ENCODE measurements around the gene PTPRR. TPM values are rescaled to one million over a fixed set of nuclear protein-coding genes. Genes with fewer than 3 reads are reported as not detected.

PTPRR gene
- polyA plus RNA-seq, 1 donor = 3.0 TPM

DNA sequence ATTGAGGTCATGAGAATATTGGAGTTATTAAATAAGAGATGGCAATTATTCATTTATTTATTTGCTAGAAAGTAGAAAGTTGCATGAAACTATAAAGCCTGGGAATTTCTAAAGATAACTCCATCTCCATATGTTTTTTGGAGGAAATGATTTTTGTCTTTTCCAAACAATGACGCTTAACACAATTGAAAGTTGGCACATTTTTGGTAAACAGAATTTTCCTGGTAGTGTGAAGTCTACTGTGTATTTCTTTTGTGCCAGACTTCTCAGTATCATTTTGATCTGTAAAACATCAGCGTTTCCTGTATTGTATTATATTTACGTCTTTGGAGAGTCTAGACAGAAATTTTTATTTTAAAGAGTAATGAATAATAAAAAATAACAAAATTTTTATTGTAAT, 249.6 kb downstream of the PTPRR start:
- DNase-seq = no peak
- Histone ChIP-seq H3K4me1 (ENCODE audit: control insufficient read depth, insufficient read depth, low read length) (no peaks in the 10 kb centered on the region), H3K9me3 (ENCODE audit: control insufficient read depth, low read depth, low read length) (no peaks in the 10 kb centered on the region), H3K36me3 (ENCODE audit: control insufficient read depth, insufficient read depth, low read length) (no peaks in the 10 kb centered on the region), H3K4me3 (ENCODE audit: low read length) (no peak overlapping the region), H3K27ac (ENCODE audit: low read length) (no peak overlapping the region), H3K27me3 (ENCODE audit: control insufficient read depth, insufficient read depth, low read length) (no peaks in the 10 kb centered on the region)
- WGBS (ENCODE audit: insufficient coverage, low lambda C conversion rate) = 80% methylated on average over 1 of the region's 3 CpGs

- no peak for DNase-seq
- WGBS (ENCODE audit: insufficient coverage, low lambda C conversion rate) = no CpG with 5 or more reads among the region's 2 CpGs
- H3K27ac ChIP-seq (ENCODE audit: low read length) = no peak overlapping the region
- no peaks in the 10 kb centered on the region for H3K4me1 ChIP-seq (ENCODE audit: control insufficient read depth, insufficient read depth, low read length)
- no peaks in the 10 kb centered on the region for H3K9me3 ChIP-seq (ENCODE audit: control insufficient read depth, low read depth, low read length)
- no peaks in the 10 kb centered on the region for H3K27me3 ChIP-seq (ENCODE audit: control insufficient read depth, insufficient read depth, low read length)
- H3K4me3 ChIP-seq (ENCODE audit: low read length) = no peak overlapping the region
- no peaks in the 10 kb centered on the region for H3K36me3 ChIP-seq (ENCODE audit: control insufficient read depth, insufficient read depth, low read length)
These were observed 253.3 kb downstream of the PTPRR start for GRCh38 chr12:70667253-70667652.

GRCh38 chr12:70666364-70666763, 254.2 kb downstream of the PTPRR start:
- Histone ChIP-seq H3K4me1 (ENCODE audit: control insufficient read depth, insufficient read depth, low read length) (no peaks in the 10 kb centered on the region), H3K9me3 (ENCODE audit: control insufficient read depth, low read depth, low read length) (no peaks in the 10 kb centered on the region), H3K27me3 (ENCODE audit: control insufficient read depth, insufficient read depth, low read length) (no peaks in the 10 kb centered on the region), H3K27ac (ENCODE audit: low read length) (no peak overlapping the region), H3K4me3 (ENCODE audit: low read length) (no peak overlapping the region), H3K36me3 (ENCODE audit: control insufficient read depth, insufficient read depth, low read length) (no peaks in the 10 kb centered on the region)
- no peak for DNase-seq
- 100% methylated on average over 1 of the region's 1 CpG for WGBS (ENCODE audit: insufficient coverage, low lambda C conversion rate)

GRCh38 chr12:70664465-70664881, 256.1 kb downstream of the PTPRR start:
- no peak for DNase-seq
- H3K36me3 ChIP-seq (ENCODE audit: control insufficient read depth, insufficient read depth, low read length) = no peaks in the 10 kb centered on the region
- H3K27ac ChIP-seq (ENCODE audit: low read length) = no peak overlapping the region
- H3K27me3 ChIP-seq (ENCODE audit: control insufficient read depth, insufficient read depth, low read length) = no peaks in the 10 kb centered on the region
- WGBS (ENCODE audit: insufficient coverage, low lambda C conversion rate) = 50% methylated on average over 6 of the region's 7 CpGs
- H3K4me1 ChIP-seq (ENCODE audit: control insufficient read depth, insufficient read depth, low read length) = no peaks in the 10 kb centered on the region
- no peaks in the 10 kb centered on the region for H3K9me3 ChIP-seq (ENCODE audit: control insufficient read depth, low read depth, low read length)
- no peak overlapping the region for H3K4me3 ChIP-seq (ENCODE audit: low read length)

- no peak for DNase-seq
- Histone ChIP-seq H3K27me3 (ENCODE audit: control insufficient read depth, insufficient read depth, low read length) (no peaks in the 10 kb centered on the region), H3K27ac (ENCODE audit: low read length) (no peak overlapping the region), H3K4me3 (ENCODE audit: low read length) (no peak overlapping the region), H3K36me3 (ENCODE audit: control insufficient read depth, insufficient read depth, low read length) (no peaks in the 10 kb centered on the region), H3K4me1 (ENCODE audit: control insufficient read depth, insufficient read depth, low read length) (no peaks in the 10 kb centered on the region), H3K9me3 (ENCODE audit: control insufficient read depth, low read depth, low read length) (no peaks in the 10 kb centered on the region)
- no CpG with 5 or more reads among the region's 1 CpG for WGBS (ENCODE audit: insufficient coverage, low lambda C conversion rate)
These were observed 256.7 kb downstream of the PTPRR start for GRCh38 chr12:70663838-70664237.

- Histone ChIP-seq H3K27ac (ENCODE audit: low read length) (no peak overlapping the region), H3K9me3 (ENCODE audit: control insufficient read depth, low read depth, low read length) (no peaks in the 10 kb centered on the region), H3K27me3 (ENCODE audit: control insufficient read depth, insufficient read depth, low read length) (no peaks in the 10 kb centered on the region), H3K36me3 (ENCODE audit: control insufficient read depth, insufficient read depth, low read length) (no peaks in the 10 kb centered on the region), H3K4me3 (ENCODE audit: low read length) (no peak overlapping the region), H3K4me1 (ENCODE audit: control insufficient read depth, insufficient read depth, low read length) (no peaks in the 10 kb centered on the region)
- DNase-seq = no peak
- 71% methylated on average over 1 of the region's 8 CpGs for whole genome bisulfite sequencing (ENCODE audit: insufficient coverage, low lambda C conversion rate)
These were observed 258.9 kb downstream of the PTPRR start for GRCh38 chr12:70661466-70662161.

DNA sequence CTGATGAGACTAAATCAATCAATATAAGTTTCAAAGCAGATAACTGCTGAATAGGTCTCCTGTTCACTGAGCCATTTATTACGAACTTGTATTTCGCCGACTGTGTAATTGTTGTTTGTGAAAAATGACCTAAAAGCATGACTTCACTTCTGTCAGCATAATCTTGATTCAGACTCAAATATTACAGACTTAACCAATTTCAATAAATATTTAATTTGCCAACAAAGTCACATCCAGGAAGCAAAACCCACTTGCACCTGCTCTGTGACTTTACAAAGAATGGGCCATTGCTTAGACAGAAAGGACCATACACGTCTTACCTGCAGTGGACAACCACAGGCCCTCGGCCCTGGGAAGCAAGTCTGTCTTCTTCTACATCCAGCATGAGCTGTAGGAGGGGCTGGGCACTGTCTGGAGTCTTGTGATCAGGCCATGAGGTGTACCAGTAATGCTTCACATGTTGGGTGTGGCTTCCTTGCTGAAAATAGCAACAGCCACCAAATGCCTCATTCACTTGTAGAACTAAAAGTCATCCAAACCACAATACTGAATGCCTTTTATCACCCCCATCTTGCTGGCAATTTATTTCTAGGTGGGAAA, 259.8 kb downstream of the PTPRR start:
- H3K9me3 ChIP-seq (ENCODE audit: control insufficient read depth, low read depth, low read length) = no peaks in the 10 kb centered on the region
- H3K4me1 ChIP-seq (ENCODE audit: control insufficient read depth, insufficient read depth, low read length) = no peaks in the 10 kb centered on the region
- no peak overlapping the region for H3K27ac ChIP-seq (ENCODE audit: low read length)
- DNase-seq = peak; percentile 14 to 19
- H3K4me3 ChIP-seq (ENCODE audit: low read length) = no peak overlapping the region
- no CpG with 5 or more reads among the region's 5 CpGs for WGBS (ENCODE audit: insufficient coverage, low lambda C conversion rate)
- H3K36me3 ChIP-seq (ENCODE audit: control insufficient read depth, insufficient read depth, low read length) = no peaks in the 10 kb centered on the region
- H3K27me3 ChIP-seq (ENCODE audit: control insufficient read depth, insufficient read depth, low read length) = no peaks in the 10 kb centered on the region

DNA sequence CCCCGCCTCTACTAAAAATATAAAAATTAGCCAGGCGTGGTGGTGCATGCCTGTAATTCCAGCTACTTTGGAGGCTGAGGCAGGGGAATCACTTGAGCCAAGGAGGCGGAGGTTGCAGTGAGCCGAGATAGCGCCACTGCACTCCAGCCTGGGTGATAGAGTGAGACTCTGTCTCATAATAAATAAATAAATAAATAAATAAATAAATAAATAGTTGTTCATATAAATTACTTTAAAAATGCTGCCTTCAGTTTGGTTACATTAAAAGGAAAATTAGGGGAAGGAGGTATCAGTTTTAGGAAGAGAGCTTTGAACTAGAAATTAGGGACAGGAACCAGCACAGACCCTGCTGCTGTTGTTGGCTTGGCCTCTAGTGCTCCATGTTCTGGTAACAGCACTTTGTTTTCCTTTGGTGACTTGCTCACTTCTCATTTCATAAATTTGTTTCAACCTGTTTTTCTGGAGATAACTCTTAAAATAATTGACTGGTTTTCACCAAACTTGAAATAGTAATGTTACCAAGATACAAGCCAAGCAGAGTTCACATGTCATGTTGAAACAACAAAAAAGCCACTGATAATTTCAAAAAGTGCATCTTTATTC, 260.4 kb downstream of the PTPRR start:
- Histone ChIP-seq H3K4me3 (ENCODE audit: low read length) (no peak overlapping the region), H3K36me3 (ENCODE audit: control insufficient read depth, insufficient read depth, low read length) (no peaks in the 10 kb centered on the region), H3K4me1 (ENCODE audit: control insufficient read depth, insufficient read depth, low read length) (no peaks in the 10 kb centered on the region), H3K27me3 (ENCODE audit: control insufficient read depth, insufficient read depth, low read length) (no peaks in the 10 kb centered on the region), H3K27ac (ENCODE audit: low read length) (no peak overlapping the region), H3K9me3 (ENCODE audit: control insufficient read depth, low read depth, low read length) (no peaks in the 10 kb centered on the region)
- no peak for DNase-seq
- 100% methylated on average over 1 of the region's 5 CpGs for WGBS (ENCODE audit: insufficient coverage, low lambda C conversion rate)

DNA sequence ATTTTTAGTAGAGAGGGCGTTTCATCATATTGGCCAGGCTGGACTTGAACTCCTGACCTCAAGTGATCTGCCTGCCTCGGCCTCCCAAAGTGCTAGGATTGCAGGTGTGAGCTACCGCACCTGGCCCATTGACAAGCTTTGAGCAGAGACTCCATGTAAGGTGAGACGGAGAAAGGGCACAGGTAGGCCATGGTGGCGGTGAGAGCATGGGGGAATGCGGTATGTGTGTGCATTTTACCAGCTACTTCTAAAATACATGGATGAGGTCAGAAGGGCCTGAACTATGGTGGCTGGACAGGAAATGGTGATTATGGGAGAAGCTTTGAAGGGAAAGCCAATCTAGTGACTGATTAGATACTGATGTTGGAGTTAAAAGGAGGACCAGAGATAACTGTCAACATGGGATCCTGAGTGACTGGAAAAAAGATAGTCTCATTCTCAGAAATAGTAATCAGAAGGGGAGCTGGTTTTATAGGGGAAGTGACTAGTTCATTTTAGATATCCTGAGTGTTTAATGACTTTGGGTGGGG, 261.4 kb downstream of the PTPRR start:
- WGBS (ENCODE audit: insufficient coverage, low lambda C conversion rate) = no CpG with 5 or more reads among the region's 6 CpGs
- Histone ChIP-seq H3K27ac (ENCODE audit: low read length) (no peak overlapping the region), H3K9me3 (ENCODE audit: control insufficient read depth, low read depth, low read length) (no peaks in the 10 kb centered on the region), H3K4me3 (ENCODE audit: low read length) (no peak overlapping the region), H3K27me3 (ENCODE audit: control insufficient read depth, insufficient read depth, low read length) (no peaks in the 10 kb centered on the region), H3K36me3 (ENCODE audit: control insufficient read depth, insufficient read depth, low read length) (no peaks in the 10 kb centered on the region), H3K4me1 (ENCODE audit: control insufficient read depth, insufficient read depth, low read length) (no peaks in the 10 kb centered on the region)
- DNase-seq = no peak

- Histone ChIP-seq H3K27me3 (ENCODE audit: control insufficient read depth, insufficient read depth, low read length) (no peaks in the 10 kb centered on the region), H3K27ac (ENCODE audit: low read length) (no peak overlapping the region), H3K4me3 (ENCODE audit: low read length) (no peak overlapping the region), H3K9me3 (ENCODE audit: control insufficient read depth, low read depth, low read length) (no peaks in the 10 kb centered on the region), H3K4me1 (ENCODE audit: control insufficient read depth, insufficient read depth, low read length) (no peaks in the 10 kb centered on the region), H3K36me3 (ENCODE audit: control insufficient read depth, insufficient read depth, low read length) (no peaks in the 10 kb centered on the region)
- no peak for DNase-seq
- WGBS (ENCODE audit: insufficient coverage, low lambda C conversion rate) = 89% methylated on average over 4 of the region's 4 CpGs
These were observed 262.8 kb downstream of the PTPRR start for GRCh38 chr12:70657616-70658286.
